GM18861 (cell line): ENCODE measurements around the gene FAM53C.
"Not testable (repeated sequence)": the region's sequence is repeated elsewhere in the genome, so short reads cannot be mapped to it uniquely, and the experiment has no call there.

Source experiments
- ATAC-seq: cut with Tn5 transposase; IDR thresholded peaks from one replicate; pipeline ENCODE4 v1.9.1; 2021; ENCODE audit not compliant: unreplicated experiment

Gene FAM53C

GRCh38 chr5:138337685-138338410 is at the start of gene FAM53C:
TSS of gene FAM53C (plus strand) at chr5:138338266. CDS start at chr5:138341336, 3,070 bp downstream.
- peak; percentile 79 for ATAC-seq

- ATAC-seq, result no peak
Measured at GRCh38 chr5:138289296-138289695, 48.8 kb upstream of the FAM53C start.

- no peak for ATAC-seq
Measured at GRCh38 chr5:138303372-138303771, 34.7 kb upstream of the FAM53C start.

- no peak for ATAC-seq
Measured at GRCh38 chr5:138305797-138306196, 32.3 kb upstream of the FAM53C start.

- no peak for ATAC-seq
Measured at GRCh38 chr5:138315751-138316278, 22.3 kb upstream of the FAM53C start.

GRCh38 chr5:138316355-138316754 is 21.7 kb upstream of the FAM53C start:
- no peak for ATAC-seq

DNA sequence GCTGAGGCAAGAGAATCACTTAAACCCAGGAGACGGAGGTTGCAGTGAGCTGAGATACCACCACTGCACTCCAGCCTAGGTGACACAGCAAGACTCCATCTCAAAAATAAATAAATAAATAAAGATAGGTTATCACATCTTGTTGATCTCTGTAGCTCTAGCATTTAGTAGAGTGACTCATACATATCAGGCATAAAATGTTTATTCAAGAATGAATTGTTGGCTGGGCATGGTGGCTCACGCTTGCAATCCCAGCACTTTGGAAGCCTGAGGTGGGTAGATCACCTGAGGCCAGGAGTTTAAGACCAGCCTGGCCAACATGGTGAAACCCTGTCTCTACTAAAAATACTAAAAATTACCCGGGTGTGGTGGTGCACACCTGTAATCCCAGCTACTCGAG is 19.9 kb upstream of the FAM53C start:
- ATAC-seq, result not testable (repeated sequence)

- no peak for ATAC-seq
Measured at GRCh38 chr5:138330813-138331448, 7.1 kb upstream of the FAM53C start.

DNA sequence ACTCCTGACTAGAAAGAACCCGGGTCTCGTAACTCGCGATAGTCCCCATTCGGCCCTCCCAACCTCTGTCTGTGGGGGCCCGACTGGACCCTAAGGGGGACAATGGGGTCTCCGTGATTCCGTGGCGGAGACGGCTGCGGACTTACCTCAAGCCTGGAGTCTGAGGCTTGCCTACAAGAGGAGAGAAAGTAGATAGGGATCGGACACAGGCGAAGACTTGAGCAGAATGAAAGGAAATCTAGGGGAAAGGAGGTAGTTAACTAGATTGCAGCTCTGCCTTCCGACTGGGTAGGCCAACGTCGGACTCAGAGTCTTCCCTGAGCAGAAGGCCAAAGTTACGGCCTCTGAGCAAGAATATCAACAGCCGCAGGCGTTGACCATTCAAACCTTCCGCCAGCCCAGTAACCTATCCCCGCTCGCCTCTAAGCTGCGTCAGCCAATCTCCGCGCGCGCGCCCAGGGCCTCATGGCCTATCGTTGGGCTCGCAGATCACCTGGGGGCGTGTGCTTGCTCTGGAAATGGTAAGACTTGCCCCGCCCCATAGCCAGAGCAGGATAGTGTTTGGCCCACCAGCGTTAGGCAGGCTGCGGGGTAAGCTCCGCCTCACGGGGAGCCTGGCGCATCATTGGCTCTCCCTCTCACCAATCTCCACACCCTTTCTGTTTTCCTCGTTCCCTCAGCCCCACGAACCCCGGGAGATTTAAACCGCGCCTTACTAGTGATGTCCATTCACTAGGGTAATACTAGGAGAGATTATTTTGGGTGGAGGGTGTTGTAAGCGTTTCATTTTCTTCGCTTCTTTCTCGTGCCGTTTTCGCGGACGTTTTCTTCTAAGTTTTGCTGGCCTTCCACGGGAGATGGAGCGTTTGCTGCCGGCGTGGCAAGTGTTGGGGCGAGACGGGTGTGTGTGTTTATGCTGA is 6.4 kb upstream of the FAM53C start, which contains the start of gene CDC25C:
Gene CDC25C (minus strand): TSS at position 356 of the 920 bp plus-strand sequence. CDS start 624 bp downstream, outside the sequence.
- peak; percentile 96 for ATAC-seq

DNA sequence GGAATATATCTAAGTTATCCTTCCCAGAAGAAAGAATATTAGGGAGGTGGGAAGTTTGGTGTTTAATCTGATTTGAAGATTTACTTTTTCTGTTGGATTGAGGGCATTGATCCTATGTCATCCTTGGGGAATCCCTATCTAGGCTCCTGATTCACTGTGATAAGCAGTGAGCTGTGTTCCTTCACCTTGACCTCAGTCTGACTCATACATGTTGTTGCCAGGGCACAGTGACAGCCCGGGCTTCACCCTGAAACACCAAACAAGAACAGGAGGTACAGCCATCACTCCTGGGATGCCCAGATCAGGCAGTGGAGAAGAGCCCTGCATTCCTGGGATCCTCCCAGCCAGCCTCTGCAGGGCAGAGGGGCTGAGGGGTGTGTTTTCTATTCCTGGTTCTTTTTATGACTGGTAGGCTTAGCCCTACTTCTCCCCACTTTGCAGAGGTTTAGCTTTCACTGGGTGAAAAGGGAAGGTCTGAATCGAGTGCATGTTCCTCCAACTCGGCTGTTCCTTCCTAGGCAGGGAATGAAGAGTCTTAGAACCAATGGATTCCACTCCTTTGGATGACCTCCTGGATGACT is 3.1 kb upstream of the FAM53C start:
- ATAC-seq, result no peak

- ATAC-seq, result peak; percentile 6
Measured at GRCh38 chr5:138336952-138337684, 948 bp upstream of the FAM53C start.

- no peak for ATAC-seq
Measured at GRCh38 chr5:138338411-138339090, 485 bp downstream of the FAM53C start.

GRCh38 chr5:138339091-138339456 is 1.0 kb downstream of the FAM53C start:
- ATAC-seq, result no peak

- no peak for ATAC-seq
Measured at GRCh38 chr5:138339464-138339863, 1.4 kb downstream of the FAM53C start.

DNA sequence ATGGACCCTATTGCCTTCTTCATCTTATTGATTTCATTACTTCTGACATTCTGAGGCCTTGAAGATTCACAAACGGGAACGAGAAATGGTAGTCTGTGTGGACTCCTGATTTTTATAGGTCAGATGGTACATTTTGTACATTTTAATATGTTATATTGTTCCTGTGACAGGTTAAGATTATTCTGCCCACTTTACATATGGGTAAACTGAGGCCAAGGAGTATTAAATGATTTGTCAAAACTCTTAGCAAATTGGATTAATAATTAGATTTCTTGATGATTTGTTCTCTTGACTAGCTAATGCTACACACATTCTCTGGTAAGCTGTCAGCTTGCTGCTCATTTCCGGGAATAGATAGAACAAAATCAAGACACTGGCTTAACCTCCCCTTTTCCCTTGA is 1.9 kb downstream of the FAM53C start:
- ATAC-seq, result no peak

- no peak for ATAC-seq
Measured at GRCh38 chr5:138344887-138345622, 7.0 kb downstream of the FAM53C start.

- no peak for ATAC-seq
Measured at GRCh38 chr5:138346889-138347288, 8.8 kb downstream of the FAM53C start.

DNA sequence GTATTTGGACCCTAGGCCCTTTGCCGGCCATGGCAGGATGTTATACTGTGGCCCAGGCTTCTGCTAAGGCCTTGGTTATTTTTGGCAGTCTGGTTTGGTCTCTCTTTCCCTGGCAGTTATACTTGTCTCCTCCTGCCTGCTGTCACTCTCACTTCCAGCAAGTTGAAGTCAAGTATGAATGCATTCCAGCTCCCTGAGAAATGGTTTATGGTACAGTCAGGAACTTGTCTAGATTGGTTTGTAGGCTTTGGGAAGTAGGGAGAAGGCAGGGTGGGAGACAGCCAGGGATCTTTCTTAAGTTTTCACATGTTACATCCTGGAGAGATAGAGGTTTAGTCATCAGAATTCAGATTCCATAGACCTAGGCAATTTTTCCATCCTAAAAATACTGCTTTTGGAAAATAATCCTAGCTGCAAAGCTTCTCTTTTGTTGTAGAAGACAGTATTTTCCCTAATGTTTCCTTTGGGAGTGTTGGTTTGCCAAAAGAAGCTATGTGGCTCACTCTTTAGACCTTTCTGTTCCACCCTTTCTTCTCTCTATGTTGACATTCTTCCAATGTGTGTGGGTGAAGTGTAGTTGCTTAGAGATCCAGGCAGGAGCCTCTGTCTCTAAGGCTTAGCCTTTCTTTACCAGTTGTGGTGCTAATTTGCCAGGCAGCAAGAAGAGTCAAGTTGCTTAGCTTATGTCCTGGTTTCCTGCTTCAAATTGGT is 11.9 kb downstream of the FAM53C start:
- ATAC-seq, result no peak
